HCT116 (cell line): ENCODE results near the gene FAM53B. TPM values are rescaled to one million over a fixed set of nuclear protein-coding genes. Genes with fewer than 3 reads are reported as not detected.

ENCODE experiments used
- ATAC-seq: fragments of 200-7000 bp; cut with Tn5 transposase; 2 replicates; pipeline ENCODE4 v1.9.1; 2020; ENCODE audit warnings: mild to moderate bottlenecking, moderate library complexity
- BruUV-seq: library from RNA; stranded (reverse); fragments of 400-500 nt; replicated peaks from 2 replicates; lab custom pipeline; 2021; lab: Mats Ljungman, UMichigan
- CTCF ChIA-PET: fragments of 300-600 bp; sonication (Branson Sonifier 250); formaldehyde crosslinking; loops from one replicate; lab custom pipeline; 2021; ENCODE audit warnings: antibody characterized with exemption; lab: Charles Lee
- POLR2A ChIA-PET: fragments of 300-600, 350-600 bp; sonication (Branson Sonifier 250); formaldehyde crosslinking; loops from one replicate; lab custom pipeline; 2021; ENCODE audit warnings: antibody characterized with exemption; lab: Charles Lee
- RAD21 ChIA-PET, 2 experiments: fragments of 300-600 bp; sonication (Branson Sonifier 250); formaldehyde crosslinking; loops; one replicate each; lab custom pipeline; 2023; ENCODE audit warnings: low total read pairs in 2 of 2; ENCODE audit not compliant: uncharacterized antibody in 2 of 2, unreplicated experiment in 2 of 2, low non-redundant PET in 1 of 2; lab: Charles Lee
- DNase-seq: peaks from one replicate; pipeline ENCODE4 v3.0.0-alpha.2; 2010; ENCODE audit warnings: low read depth, low spot score
- H2AFZ ChIP-seq: fragments of 200-600 bp; shearing (Covaris generic), sonication (generic); 2 replicates; pipeline ENCODE4 v1.6.1; 2017; ENCODE audit warnings: low read depth, mixed run types, mixed read lengths, antibody characterized with exemption, low read length; ENCODE audit not compliant: poor library complexity, severe bottlenecking
- H3K27ac ChIP-seq: 2 replicates; pipeline ENCODE4 v1.5.1; 2012; ENCODE audit warnings: low read depth, low read length
- H3K27me3 ChIP-seq: fragments of 200-600 bp; sonication (generic); 2 replicates; pipeline ENCODE4 v1.6.1; 2016; ENCODE audit warnings: mixed run types, low read length, mixed read lengths; ENCODE audit not compliant: insufficient read depth
- H3K36me3 ChIP-seq, 2 experiments: fragments of 200-500 bp in 1 of 2; fragments of 200-600 bp in 1 of 2; sonication (Bioruptor generic) in 1 of 2; sonication (generic) in 1 of 2; 2 replicates each; pipeline versions ENCODE4 v1.5.1 to v1.6.1; 2014 to 2016; ENCODE audit warnings: low read length in 2 of 2, inconsistent platforms in 1 of 2, mixed read lengths in 1 of 2, mixed run types in 1 of 2; ENCODE audit not compliant: insufficient read depth in 2 of 2, control insufficient read depth in 1 of 2
- H3K4me1 ChIP-seq, 2 experiments: fragments of 200-600 bp in 1 of 2; sonication (generic) in 1 of 2; 2 replicates each; pipeline versions ENCODE4 v1.5.1 to v1.6.1; 2012 to 2017; ENCODE audit warnings: low read length in 2 of 2, inconsistent platforms in 1 of 2, mild to moderate bottlenecking in 1 of 2, mixed read lengths in 1 of 2, mixed run types in 1 of 2, moderate library complexity in 1 of 2; ENCODE audit not compliant: insufficient read depth in 2 of 2, control insufficient read depth in 1 of 2
- H3K4me2 ChIP-seq: fragments of 200-600 bp; sonication (generic); 2 replicates; pipeline ENCODE4 v1.6.1; 2017; ENCODE audit warnings: mixed run types, low read length, mixed read lengths
- H3K4me3 ChIP-seq, 2 experiments: fragments of 200-600 bp in 1 of 2; sonication (generic) in 1 of 2; replicated peaks in 1 of 2; 2 replicates each; pipeline ENCODE4 v1.5.1; 2011 to 2016; ENCODE audit warnings: low read length in 2 of 2, control low read depth in 1 of 2, low read depth in 1 of 2, mild to moderate bottlenecking in 1 of 2, mixed read lengths in 1 of 2, mixed run types in 1 of 2
- H3K79me2 ChIP-seq: fragments of 200-600 bp; sonication (generic); 2 replicates; pipeline ENCODE4 v1.6.1; 2017; ENCODE audit warnings: mild to moderate bottlenecking, mixed run types, low read length, moderate library complexity, mixed read lengths; ENCODE audit not compliant: insufficient read depth
- H3K9ac ChIP-seq: fragments of 200-600 bp; sonication (generic); 2 replicates; pipeline ENCODE4 v1.6.1; 2016; ENCODE audit warnings: low read length, mixed read lengths
- H3K9me2 ChIP-seq: fragments of 200-600 bp; sonication (generic), shearing (Covaris generic); 2 replicates; pipeline ENCODE4 v1.6.1; 2017; ENCODE audit warnings: mixed run types, mild to moderate bottlenecking, moderate library complexity; ENCODE audit not compliant: insufficient read depth
- H3K9me3 ChIP-seq, 2 experiments: fragments of 200-500 bp in 1 of 2; fragments of 200-600 bp in 1 of 2; sonication (Bioruptor generic) in 1 of 2; sonication (generic) in 1 of 2; 2 replicates each; pipeline ENCODE4 v1.6.1; 2014 to 2017; ENCODE audit warnings: low read length in 2 of 2, mixed read lengths in 2 of 2, inconsistent platforms in 1 of 2, low read depth in 1 of 2, mild to moderate bottlenecking in 1 of 2, mixed run types in 1 of 2, moderate library complexity in 1 of 2; ENCODE audit not compliant: control insufficient read depth in 1 of 2, insufficient read depth in 1 of 2
- H4K20me1 ChIP-seq: fragments of 200-600 bp; sonication (generic), shearing (Covaris generic); 2 replicates; pipeline ENCODE4 v1.6.1; 2017; ENCODE audit warnings: mixed run types, mild to moderate bottlenecking, moderate library complexity; ENCODE audit not compliant: insufficient read depth
- CBX3 ChIP-seq: IDR thresholded peaks from 2 replicates; pipeline ENCODE4 v1.6.1; 2012; ENCODE audit warnings: low read depth
- CEBPB ChIP-seq: IDR thresholded peaks from 2 replicates; pipeline ENCODE4 v1.6.1; 2012; ENCODE audit warnings: low read depth
- EGR1 ChIP-seq: IDR thresholded peaks from 2 replicates; pipeline ENCODE4 v1.6.1; 2012; ENCODE audit warnings: low read depth
- ELF1 ChIP-seq: IDR thresholded peaks from 2 replicates; pipeline ENCODE4 v1.6.1; 2012; ENCODE audit warnings: low read depth, borderline replicate concordance
- EZH2 ChIP-seq: fragments of 200-600 bp; sonication (generic); IDR thresholded peaks from 2 replicates; pipeline ENCODE4 v1.6.1; 2017; ENCODE audit warnings: antibody characterized with exemption, mixed run types
- EZH2phosphoT487 ChIP-seq: fragments of 200-600 bp; IDR thresholded peaks from 2 replicates; pipeline ENCODE4 v1.6.1; 2018; ENCODE audit warnings: antibody characterized with exemption, borderline replicate concordance
- JUND ChIP-seq: IDR thresholded peaks from 2 replicates; pipeline ENCODE4 v1.6.1; 2012
- POLR2A ChIP-seq: IDR thresholded peaks from 2 replicates; pipeline ENCODE4 v1.7.0; 2011; ENCODE audit warnings: borderline replicate concordance; ENCODE audit not compliant: insufficient read depth, insufficient read length; ENCODE audit errors: extremely low read depth
- RAD21 ChIP-seq: IDR thresholded peaks from 2 replicates; pipeline ENCODE4 v1.6.1; 2012; ENCODE audit warnings: low read depth, mild to moderate bottlenecking
- SIN3A ChIP-seq: IDR thresholded peaks from 2 replicates; pipeline ENCODE4 v1.6.1; 2012; ENCODE audit warnings: low read depth
- SRF ChIP-seq: IDR thresholded peaks from 2 replicates; pipeline ENCODE4 v1.6.1; 2012; ENCODE audit warnings: low read depth
- TCF7L2 ChIP-seq: IDR thresholded peaks from 2 replicates; pipeline ENCODE4 v1.7.0; 2011; ENCODE audit warnings: borderline replicate concordance, inconsistent platforms; ENCODE audit not compliant: insufficient read depth, insufficient read length; ENCODE audit errors: extremely low read depth
- YY1 ChIP-seq: IDR thresholded peaks from 2 replicates; pipeline ENCODE4 v1.6.1; 2011; ENCODE audit warnings: low read length, low read depth, moderate library complexity, mild to moderate bottlenecking; ENCODE audit not compliant: insufficient replicate concordance; ENCODE audit errors: extremely low read depth
- ZFX ChIP-seq: fragments of 450-650 bp; IDR thresholded peaks from 2 replicates; pipeline ENCODE4 v1.6.1; 2017
- intact Hi-C: fragments of 100-400 bp; cut with micrococcal nuclease; formaldehyde crosslinking; loops from 2 replicates; pipeline ENCODE4 v1.10.0; 2022
- total RNA-seq: library from RNA; stranded (reverse); gene quantifications from one replicate; pipeline ENCODE4 v1.2.1, GENCODE V29; 2021; ENCODE audit not compliant: unreplicated experiment
- TF ChIP-seq, protein P1 (sequence below): IDR thresholded peaks from 2 replicates; pipeline ENCODE4 v1.6.1; 2012
- TF ChIP-seq, protein P2 (sequence below), 3 experiments: fragments of 200-600 bp in 1 of 3; sonication (generic) in 1 of 3; IDR thresholded peaks in 2 of 3; conservative IDR thresholded peaks in 1 of 3; 2 replicates each; pipeline ENCODE4 v1.5.1; 2012 to 2017; ENCODE audit warnings: low read depth in 2 of 3, low read length in 2 of 3, antibody characterized with exemption in 1 of 3, borderline replicate concordance in 1 of 3, control low read depth in 1 of 3, mild to moderate bottlenecking in 1 of 3, mixed read lengths in 1 of 3, mixed run types in 1 of 3, moderate library complexity in 1 of 3; ENCODE audit not compliant: insufficient read depth in 1 of 3

Gene FAM53B
- total RNA-seq, 1 experiment from 2014 or later, result 19.6 TPM

DNA sequence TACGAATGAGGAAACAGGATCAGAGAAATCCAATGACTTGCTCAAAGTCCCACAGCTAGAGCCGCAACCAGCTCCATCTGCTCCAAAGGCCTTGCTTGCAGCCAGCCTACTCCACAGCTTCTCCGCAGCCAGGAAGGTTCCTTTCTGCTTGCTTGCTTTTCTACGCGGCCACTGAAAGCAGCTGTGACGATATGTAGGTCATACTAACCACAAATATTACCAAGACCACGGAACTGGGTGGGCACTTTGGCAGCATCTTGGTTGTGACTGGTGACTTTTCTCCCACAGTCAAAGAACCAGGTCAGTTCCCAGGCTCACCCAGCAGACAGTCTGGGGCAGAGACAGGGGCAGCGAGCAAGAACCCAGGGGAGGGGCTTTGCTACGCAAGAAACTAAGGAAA, 86.4 kb downstream of the FAM53B start:
- Histone ChIP-seq H3K27ac (no peak overlapping the region), H3K36me3 (no peaks in the 10 kb centered on the region), H3K9me3 (no peaks in the 10 kb centered on the region)
- ChIA-PET CTCF (no interaction called here), RAD21 (no interaction called here)
- TF ChIP-seq POLR2A, result no peak
- TF ChIP-seq EZH2phosphoT487, result no peak
- no peak for TF ChIP-seq YY1
- TF ChIP-seq EZH2, result no peak
- TF ChIP-seq EGR1, result no peak
- TF ChIP-seq, all 23 proteins: peak for 0
- H3K9ac ChIP-seq, result no peak overlapping the region
- H3K9me2 ChIP-seq, result no peaks in the 10 kb centered on the region
- intact Hi-C loops, result no loop called here
- H3K27me3 ChIP-seq, result no peaks in the 10 kb centered on the region
- no peaks in the 10 kb centered on the region; the same call in 1 of the 2 replicates for H3K79me2 ChIP-seq
- H4K20me1 ChIP-seq, result no peaks in the 10 kb centered on the region
- no peak overlapping the region for H2AFZ ChIP-seq
- DNase-seq, result no peak
- H3K4me2 ChIP-seq, result no peak overlapping the region
- POLR2A ChIA-PET, result no interaction called here
- 0 out of 4 replicates have a peak, but pooled peaks cover 0 to 3% of the 10 kb centered on the region in 2 experiments for H3K4me1 ChIP-seq
- no TSS peak for BruUV-seq
- H3K4me3 ChIP-seq, result no peak overlapping the region
- ATAC-seq, result no peak

DNA sequence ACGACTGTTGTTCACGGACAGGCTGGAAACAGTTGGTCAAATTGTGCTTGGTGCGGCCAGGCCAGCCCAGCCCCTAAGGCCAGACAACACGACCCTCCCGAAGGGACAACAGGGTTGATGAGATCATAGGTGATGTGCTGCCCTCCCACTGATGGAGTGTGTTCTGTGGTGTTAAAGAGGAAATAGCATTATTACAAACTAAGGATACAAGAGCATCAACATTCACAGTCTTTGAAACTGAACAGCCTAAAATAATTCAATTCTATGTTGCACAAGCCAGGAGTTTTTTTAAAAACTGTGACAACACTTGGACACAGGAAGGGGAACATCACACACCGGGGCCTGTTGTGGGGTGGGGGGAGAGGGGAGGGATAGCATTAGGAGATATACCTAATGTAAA, 87.6 kb downstream of the FAM53B start:
- 0 out of 4 replicates have a peak, but pooled peaks cover 0 to 3% of the 10 kb centered on the region in 2 experiments for H3K4me1 ChIP-seq
- no peak overlapping the region for H3K9ac ChIP-seq
- H4K20me1 ChIP-seq, result no peaks in the 10 kb centered on the region
- no peaks in the 10 kb centered on the region for H3K9me2 ChIP-seq
- H3K27me3 ChIP-seq, result no peaks in the 10 kb centered on the region
- no peak for ATAC-seq
- H3K27ac ChIP-seq, result no peak overlapping the region
- H3K79me2 ChIP-seq, result no peaks in the 10 kb centered on the region; the same call in 1 of the 2 replicates
- RAD21 ChIA-PET, result no interaction called here
- BruUV-seq, result no TSS peak
- H3K4me2 ChIP-seq, result no peak overlapping the region
- TF ChIP-seq EZH2phosphoT487 (no peak), EZH2 (no peak), CBX3 (no peak), SRF (no peak), ELF1 (no peak), CEBPB (no peak), EGR1 (no peak), POLR2A (no peak), TCF7L2 (no peak), JUND (no peak), SIN3A (no peak), ZFX (no peak), RAD21 (no peak)
- TF ChIP-seq, protein P1, sequence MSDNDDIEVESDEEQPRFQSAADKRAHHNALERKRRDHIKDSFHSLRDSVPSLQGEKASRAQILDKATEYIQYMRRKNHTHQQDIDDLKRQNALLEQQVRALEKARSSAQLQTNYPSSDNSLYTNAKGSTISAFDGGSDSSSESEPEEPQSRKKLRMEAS, result no peak
- TF ChIP-seq, protein P2, sequence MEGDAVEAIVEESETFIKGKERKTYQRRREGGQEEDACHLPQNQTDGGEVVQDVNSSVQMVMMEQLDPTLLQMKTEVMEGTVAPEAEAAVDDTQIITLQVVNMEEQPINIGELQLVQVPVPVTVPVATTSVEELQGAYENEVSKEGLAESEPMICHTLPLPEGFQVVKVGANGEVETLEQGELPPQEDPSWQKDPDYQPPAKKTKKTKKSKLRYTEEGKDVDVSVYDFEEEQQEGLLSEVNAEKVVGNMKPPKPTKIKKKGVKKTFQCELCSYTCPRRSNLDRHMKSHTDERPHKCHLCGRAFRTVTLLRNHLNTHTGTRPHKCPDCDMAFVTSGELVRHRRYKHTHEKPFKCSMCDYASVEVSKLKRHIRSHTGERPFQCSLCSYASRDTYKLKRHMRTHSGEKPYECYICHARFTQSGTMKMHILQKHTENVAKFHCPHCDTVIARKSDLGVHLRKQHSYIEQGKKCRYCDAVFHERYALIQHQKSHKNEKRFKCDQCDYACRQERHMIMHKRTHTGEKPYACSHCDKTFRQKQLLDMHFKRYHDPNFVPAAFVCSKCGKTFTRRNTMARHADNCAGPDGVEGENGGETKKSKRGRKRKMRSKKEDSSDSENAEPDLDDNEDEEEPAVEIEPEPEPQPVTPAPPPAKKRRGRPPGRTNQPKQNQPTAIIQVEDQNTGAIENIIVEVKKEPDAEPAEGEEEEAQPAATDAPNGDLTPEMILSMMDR (IDR thresholded peaks at IDR 0.05 in 2 of 3, conservative IDR thresholded peaks at IDR 0.05 in 1 of 3; ENCODE audit: borderline replicate concordance in 1 of 3, insufficient read depth in 1 of 3, low read depth in 2 of 3, low read length in 2 of 3), result no peak
- intact Hi-C loops, result no loop called here
- H2AFZ ChIP-seq, result no peak overlapping the region
- no peak for DNase-seq
- no peak overlapping the region for H3K4me3 ChIP-seq
- POLR2A ChIA-PET, result no interaction called here
- H3K9me3 ChIP-seq, result no peaks in the 10 kb centered on the region
- CTCF ChIA-PET, result no interaction called here
- H3K36me3 ChIP-seq, result no peaks in the 10 kb centered on the region
